NCI-H1436 (cell line): ENCODE data around the gene NRP1.
"Not testable (repeated sequence)": the region's sequence is repeated elsewhere in the genome, so short reads cannot be mapped to it uniquely, and the experiment has no call there.

ENCODE experiments used
- DNase-seq: peaks from one replicate; lab custom pipeline; 2025; lab: John Stamatoyannopoulos, UW

NRP1 gene

DNA sequence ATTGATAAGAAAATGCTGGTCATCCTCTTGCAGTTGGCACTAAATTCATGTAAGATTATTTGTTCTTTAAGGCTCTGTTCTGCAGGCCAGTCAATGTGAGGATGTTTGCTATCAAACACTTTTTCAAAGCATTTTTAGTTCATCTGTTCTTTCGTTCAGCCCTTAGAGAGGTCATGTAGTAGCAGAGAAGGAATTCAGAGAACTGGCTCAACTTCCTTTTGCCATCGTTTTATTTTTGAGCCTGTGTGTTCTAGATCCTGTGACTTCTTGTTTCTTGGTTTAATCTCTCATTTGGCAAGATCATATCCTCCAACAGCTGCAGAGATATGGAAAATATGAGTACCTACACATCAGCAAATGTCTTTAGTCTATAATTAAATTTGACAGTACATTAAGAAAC is 184.3 kb downstream of the NRP1 start:
- no peak for DNase-seq

DNA sequence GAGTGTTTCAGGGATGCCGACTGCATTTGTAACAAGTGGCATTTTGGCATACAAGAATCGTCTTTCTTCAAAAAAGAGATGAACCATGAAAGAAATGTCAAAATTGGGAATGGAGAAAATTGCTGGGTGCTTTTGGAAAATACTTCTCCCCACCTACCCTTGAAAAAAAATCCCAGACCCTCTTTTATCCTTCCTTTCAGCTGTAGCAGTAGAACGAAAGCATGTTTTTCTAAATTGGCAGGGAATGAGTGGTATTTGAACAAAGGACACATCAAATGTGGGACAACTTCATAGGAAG is 187.5 kb downstream of the NRP1 start:
- no peak for DNase-seq

DNA sequence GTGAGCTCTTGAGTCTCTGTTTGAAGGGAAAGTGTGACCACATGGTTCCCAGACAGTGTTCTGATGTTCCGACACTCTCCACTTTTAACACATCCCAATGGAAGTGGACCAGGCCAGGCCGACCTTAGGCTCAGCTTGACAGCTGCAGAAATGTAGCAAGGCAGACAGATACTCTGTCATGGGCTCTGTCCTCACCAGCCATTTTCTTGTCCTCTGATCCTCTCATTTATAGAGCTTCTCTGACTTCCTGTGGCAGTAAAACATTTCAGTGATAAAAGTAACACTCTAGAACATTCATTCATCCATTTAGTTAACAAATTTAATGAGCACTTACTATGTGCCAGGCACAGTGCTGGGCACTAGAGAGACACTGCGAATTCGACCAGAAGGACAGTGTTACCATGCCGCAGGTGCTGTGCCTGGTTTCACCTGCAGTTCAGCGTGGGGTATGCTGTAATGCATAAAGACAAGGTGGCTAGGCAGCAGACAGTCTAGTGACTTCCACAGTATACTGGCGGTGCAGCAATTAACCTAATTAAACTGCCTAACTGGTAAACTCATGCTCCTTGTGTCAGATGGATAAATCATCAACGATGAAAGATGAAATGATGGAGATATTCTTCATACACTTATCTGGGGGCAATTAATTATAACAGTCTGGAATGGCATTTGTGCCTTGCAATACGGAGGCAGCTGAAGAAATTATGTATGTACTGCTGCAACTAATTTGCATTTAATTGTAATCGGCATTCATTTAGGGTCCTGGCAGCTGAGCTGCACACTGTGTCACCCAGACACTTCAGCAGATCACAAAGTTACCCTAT is 188.1 kb downstream of the NRP1 start:
- no peak for DNase-seq

DNA sequence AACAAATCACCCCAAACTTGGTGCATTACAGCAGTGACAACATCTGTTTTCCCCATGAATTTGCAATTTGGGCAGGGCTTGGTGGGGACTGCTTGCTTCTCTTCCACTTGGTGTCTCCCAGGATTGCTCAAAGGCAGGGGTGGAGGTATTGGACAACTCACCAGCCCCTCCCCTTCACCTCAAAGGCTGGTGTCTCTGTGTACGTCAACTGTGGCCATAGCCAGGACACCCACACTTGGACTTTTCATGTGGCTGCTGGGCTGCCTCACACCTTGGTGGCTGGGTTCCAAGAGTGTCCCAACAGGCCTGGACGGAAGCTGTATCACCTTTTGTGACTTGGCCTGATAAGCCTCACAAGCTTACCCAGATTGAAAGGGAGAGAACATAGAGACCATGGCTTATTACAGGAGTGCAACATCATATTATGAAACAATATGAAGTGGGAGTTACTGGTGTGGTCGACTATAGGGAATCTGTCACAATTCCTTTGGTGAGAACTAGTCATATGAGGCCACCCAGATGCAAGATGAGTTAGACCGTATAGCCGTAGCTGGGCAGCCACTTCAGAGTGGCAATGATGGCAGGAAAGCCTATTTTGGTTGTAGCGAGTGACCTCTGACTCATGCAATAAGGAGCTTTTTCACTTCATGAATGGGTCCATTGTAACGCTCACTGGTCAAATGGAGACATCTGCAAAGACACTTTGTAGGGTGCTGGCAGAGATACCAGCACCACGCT is 188.8 kb downstream of the NRP1 start:
- no peak for DNase-seq

DNA sequence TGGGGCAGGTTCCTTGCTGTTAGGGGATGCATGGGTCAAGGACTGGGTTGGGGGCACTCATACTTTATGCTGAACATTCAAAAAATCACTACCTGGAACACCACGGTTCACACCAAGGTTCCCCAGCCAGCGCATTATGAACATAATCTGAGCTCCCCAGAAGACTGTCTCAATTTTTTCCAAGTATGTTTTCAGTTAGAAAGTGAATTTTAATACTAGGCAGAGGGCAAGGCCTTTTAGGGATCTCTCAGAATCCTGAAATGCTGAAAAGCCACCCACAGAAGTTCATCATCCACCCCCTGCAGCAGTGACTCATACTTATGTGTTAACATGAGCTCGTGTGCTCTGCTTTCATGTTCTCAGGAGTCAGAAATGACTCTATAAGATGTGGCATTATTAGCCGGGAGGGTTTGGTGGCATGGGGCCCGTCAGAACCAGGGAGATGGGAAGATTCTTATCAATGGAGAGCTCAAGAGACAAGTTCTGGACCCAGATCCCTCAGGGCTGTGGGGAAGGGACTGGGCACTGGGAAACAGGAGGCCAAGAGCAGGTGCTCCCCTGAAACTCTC is 191.2 kb downstream of the NRP1 start:
- DNase-seq = no peak

DNA sequence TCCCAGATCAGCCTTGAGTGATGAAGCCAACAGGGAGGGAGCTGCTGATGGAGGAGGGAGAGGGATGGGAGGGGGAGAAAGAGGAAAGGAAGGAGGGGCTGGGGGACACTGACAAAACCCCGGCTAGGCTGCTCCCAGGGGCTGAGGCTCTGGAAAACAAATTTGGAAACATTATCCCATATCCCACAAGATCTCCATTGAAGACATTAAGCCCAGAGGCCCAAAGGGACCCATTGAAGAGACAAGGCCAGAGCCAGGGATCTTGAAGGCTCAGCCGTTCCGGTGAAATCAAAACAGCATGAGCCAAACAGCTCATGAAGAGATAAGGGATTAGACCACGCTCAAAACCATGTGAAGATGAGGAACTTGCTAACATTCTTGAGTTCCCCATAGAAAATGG is 192.2 kb downstream of the NRP1 start:
- no peak for DNase-seq

DNA sequence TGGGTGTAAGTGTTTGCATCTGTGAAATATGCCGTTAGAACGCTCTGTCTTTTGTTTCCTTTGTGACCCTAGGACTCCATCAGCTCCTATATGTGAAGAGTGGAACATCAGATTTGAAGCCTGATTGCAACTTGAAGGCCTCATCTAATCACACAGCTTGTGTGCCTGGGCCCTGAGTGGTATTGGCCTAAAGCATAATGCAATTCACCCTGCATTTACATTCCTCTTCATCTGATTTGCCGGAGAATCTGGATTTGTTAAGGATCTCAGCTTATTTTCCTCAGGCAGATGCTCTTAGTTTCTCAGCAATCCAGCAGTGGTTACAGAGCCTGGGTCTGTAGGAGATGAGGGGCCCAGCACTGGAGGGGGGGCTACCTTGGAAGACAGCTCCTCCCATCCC is 193.2 kb downstream of the NRP1 start:
- no peak for DNase-seq

DNA sequence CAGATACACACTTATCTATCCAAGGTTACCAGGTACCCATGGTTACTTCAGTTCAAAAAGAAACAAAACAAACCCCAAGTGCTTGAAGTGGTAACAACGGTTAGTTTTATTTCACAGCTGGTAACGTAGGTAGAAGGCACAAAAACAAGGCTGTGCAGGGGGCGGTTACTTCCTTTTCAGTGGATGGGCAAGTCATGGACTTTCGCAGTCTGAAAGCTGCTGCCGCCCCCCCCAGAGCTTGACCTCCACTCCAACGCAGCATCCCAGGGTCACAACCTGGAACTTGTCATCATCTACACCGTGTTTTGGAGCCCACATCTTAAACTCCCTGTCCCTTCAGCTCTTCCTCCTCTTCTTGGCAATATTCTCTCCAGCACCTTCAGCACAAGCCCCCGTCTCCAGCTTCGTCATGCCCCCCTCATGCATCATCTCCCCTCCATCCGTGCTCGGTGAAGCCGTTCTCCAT is 195.3 kb downstream of the NRP1 start:
- no peak for DNase-seq

DNA sequence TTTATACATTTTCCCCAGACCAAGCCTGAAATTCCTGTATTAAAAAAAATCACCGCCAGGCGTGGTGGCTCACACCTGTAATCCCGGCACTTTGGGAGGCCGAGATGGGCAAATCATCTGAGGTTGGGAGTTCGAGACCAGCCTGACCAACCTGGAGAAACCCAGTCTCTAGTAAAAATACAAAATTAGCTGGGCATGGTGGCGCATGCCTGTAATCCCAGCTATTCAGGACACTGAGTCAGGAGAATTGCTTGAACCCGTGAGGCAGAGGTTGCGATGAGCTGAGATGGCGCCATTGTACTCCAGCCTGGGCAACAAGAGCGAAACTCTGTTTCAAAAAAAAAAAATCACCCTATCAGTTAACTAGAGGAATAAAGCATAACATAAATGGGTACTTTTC is 195.8 kb downstream of the NRP1 start:
- DNase-seq = not testable (repeated sequence)

DNA sequence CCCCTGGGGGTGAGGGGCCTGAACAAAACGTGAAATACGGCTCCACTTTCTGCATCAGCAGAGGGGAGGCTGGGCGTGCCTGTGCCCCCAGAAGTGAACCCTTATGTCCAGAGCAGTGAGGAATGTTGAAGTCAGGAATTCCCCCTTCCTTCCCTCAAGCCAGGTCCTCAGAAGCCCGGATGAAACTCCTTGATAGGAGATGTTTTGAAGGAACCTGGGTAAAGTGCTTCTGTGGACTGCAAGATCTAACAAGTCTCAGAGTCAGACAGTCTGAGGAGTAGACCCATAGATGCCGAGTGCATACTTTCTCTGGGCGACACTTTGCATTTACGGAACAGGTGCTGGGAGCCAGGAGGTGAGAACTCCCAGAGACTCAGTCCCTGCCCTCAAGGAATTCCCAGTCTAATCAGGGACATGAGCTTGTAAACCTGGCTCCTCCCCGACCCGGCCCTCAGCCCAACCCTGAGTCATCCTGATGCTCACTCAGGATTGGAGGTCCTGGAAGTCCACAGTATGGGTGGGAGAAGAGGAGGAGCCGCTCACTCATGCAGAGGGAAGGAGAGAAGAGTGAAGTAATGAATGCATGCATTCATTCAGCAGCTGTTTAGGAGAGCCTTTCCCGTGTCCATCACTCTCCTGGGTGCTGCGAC is 197.0 kb downstream of the NRP1 start:
- no peak for DNase-seq

DNA sequence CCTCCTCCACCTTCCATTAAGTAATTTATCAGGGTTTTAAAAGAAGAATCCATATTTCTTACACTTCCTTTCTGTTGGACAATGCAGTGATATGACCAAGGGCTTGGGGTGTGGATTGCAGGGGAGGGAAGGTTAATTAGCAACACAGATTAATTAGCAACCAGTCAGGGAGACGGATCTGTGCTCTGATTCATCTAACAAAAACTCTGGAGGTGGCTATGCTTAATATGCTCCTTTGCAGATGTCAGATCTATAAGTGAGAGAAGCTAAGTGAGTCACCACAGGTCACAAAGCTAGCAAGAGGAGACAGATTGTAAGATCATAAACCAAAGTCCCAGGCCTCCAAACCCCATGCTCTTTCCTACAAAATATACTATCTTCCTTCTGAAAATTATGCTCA is 197.7 kb downstream of the NRP1 start:
- no peak for DNase-seq

DNA sequence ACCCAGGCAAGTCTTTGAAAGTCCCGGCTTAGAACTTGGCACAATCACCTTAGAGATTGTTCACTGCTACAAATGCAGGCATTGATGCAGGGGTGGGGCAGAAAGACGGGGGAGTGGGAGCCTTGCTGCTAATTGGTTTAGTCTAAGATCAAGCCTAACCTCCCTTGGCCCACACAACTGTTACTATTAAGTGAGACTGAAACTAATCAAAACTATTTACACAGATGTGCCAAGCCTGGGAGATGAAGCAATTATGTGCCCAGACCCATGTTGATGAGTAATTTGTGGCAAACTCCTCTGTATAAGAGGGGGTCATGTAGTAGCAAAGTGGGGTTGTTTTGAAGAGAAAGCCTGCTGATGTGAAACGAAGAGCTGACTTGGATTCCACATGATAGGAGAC is 198.2 kb downstream of the NRP1 start:
- DNase-seq = no peak

DNA sequence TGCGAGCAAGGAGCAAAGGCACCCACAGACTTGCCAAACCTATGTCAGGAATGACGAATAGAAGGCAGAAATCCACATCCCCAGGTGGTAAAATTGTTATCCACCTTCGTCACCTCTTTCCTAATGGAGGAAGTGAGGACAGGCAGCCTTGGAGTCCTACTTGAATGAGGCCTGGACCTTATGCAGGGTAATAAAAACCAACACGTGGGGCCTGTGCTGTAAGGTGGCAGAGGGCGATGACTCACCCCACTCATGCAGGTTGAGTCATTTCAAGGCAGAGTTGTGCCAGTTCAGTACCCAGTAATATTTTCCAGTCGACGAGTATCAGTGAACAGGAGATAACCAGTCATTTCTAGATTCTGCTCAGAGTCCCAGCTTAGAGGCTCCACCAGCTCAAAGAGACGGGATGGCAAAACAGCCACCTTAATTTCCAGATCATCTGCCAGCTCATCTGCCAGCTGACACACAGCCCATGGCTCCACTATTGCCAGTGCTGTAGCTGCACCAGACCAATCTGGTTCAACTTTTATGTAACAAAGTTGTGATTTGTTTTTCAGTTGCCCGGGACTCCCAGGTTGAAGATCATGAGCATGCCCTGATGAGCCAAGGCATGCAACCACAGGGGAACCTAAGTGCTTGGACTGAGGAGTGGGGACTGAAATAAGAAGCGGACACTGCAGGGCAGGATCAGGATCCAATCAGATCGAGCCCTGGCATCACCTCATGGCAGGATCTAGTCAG is 200.3 kb downstream of the NRP1 start:
- DNase-seq = no peak

DNA sequence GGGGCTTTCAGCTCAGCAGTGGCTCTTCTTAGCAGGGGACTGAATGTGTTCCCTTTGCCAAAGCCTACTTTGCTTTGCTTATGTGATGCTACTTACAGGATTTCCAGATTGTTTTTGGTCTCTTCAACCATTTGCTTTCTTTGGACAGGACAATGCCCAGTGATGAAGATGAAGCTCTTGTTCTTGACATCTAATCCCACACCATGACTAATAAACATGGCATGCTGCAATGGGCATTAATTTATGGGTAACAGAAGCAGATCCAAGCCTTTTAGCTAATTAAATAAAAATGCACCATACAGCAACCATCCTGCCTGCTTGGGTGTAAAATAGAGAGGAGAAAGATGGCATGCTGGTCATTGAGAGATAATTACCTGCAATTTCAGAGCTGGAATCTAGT is 200.9 kb downstream of the NRP1 start:
- DNase-seq = no peak

DNA sequence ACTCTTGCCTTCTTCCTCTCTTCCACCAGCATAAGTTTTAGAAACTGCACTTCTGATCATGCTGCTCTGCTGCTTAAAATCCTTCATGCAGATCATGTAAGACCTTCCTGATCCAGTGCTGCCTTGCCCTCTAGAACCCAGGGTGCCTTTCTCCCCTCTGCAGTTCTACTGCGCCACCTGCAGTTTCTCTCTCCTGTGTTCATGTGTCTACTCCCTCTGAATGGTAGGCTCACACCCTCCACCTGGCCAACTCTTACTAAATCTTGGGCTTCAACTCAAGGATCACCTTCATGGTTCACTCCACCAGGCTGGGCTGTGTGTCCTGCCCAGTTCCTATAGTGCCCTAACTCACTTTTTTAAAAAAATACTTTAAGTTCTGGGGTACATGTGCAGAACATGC is 201.8 kb downstream of the NRP1 start:
- no peak for DNase-seq

DNA sequence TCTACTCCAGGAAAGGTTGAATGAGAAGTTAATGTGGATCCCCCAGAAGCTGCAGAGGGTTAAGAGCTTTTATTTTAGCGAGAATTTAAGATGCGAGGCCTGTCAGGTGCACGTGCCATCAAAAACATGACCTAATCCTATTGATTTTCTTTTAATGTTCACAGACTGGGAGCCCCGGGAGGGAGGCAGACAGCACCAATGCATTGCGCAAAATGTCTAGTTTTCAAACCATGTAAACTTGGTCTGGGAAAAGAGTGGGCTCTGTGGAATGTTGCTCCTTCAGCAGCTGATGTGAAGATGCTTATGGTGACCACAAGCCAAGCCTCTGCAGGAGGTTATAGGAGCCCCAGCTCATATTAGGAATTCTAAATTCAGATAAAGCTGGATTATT is 204.5 kb downstream of the NRP1 start:
- no peak for DNase-seq

DNA sequence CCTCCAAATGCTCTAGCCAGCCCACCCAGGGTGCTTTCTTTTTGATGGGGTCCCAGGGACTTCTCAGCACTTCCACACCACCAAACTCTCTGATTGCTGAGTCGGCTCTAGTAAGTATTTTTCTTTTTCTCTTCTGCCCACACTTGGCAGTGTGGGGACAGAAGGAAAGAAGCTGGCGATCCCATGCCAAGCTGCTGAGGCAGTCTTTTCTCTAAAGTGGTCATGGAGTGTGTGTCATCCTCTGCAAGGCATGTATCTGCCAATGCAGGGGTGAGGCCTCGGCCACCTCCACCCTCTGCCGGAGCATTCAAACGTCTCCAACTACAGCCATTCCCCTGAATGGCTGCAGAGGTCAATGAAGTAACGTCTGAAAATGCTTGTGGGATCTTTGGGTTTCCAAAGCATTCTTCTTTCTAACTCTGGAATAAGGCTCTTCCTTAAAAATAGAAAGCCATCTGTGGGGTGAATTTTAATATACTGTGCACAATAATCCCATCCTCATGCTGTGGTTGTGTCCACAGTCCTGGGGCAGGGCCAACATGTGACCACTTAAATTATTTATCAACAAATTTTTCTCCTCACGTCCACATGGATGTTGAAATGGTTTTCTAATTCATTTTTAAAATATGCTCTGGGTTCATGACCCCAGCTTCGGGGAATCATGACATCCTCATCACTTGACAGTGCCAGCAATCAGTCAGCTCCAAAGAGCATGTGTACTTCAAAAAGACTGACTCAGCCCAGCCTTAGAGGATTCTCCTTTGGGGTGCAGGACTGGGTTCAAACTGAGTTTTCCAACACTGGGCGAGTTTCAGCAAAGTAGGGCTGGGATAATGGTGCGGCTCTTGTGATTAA is 205.1 kb downstream of the NRP1 start:
- no peak for DNase-seq

DNA sequence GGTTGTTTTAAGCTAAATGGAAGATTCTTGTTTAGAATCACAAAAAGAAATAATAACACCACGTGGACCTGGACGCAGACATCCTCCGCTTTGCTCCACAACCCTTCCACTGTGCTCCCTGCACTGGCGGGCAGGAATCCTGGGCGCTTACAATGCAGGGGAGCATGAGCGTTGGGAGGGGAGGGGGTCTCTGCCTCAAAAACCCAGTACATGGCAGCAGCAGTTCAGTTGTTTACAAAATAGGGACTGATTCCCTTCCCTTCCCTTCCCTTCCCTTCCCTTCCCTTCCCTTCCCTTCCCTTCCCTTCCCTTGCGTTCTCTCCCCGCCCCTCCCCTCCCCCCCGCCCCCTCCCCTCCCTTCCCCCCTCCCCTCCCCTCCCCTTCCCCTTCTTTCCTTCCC is 206.8 kb downstream of the NRP1 start:
- DNase-seq = no peak
